GM12874 (cell line): ENCODE results near the gene MFAP5.

Experiments used
- CTCF ChIP-seq: IDR thresholded peaks from 2 replicates; pipeline ENCODE4 v1.5.1; 2011; ENCODE audit warnings: low read depth, mild to moderate bottlenecking, control low read depth, low read length, moderate library complexity; ENCODE audit not compliant: insufficient read depth

MFAP5 gene

GRCh38 chr12:8697476-8698131 lies 35.0 kb upstream of the MFAP5 start, which contains the start of gene RIMKLB:
Gene RIMKLB (plus strand): TSS chr12:8697991. CDS start chr12:8713867, 15,876 bp downstream.
- no peak for TF ChIP-seq CTCF

- TF ChIP-seq CTCF, result no peak
These were observed 34.5 kb upstream of the MFAP5 start for GRCh38 chr12:8697120-8697475.

GRCh38 chr12:8696442-8697090 lies 33.9 kb upstream of the MFAP5 start:
- no peak for TF ChIP-seq CTCF

GRCh38 chr12:8695116-8695515 lies 32.5 kb upstream of the MFAP5 start:
- no peak for TF ChIP-seq CTCF

GRCh38 chr12:8692573-8692972 lies 29.9 kb upstream of the MFAP5 start:
- no peak for TF ChIP-seq CTCF

GRCh38 chr12:8689681-8690080 lies 27.1 kb upstream of the MFAP5 start:
- no peak for TF ChIP-seq CTCF

GRCh38 chr12:8687846-8688601 lies 25.4 kb upstream of the MFAP5 start:
- TF ChIP-seq CTCF, result no peak
